ENCODE measurements around the gene OR52B2. TPM values are rescaled to one million over a fixed set of nuclear protein-coding genes. Genes with fewer than 3 reads are reported as not detected.

Gene OR52B2
- total RNA-seq = not detected

GRCh38 chr11:6170226-6170625, at the start of gene OR52B2:
TSS of gene OR52B2 (minus strand) at chr11:6170326. CDS start at chr11:6170326, 0 bp downstream.
- intact Hi-C loops (cut with DNase I) = no loop called here
- Histone ChIP-seq H3K27ac (no peak within 1 kb of the TSS), H3K36me3 (no peaks in the 10 kb centered on the region), H3K4me1 (no peaks in the 10 kb centered on the region), H3K27me3 (no peaks in the 10 kb centered on the region), H3K4me3 (no peak within 1 kb of the TSS), H3K9me3 (peaks cover 0 to 3% of the 10 kb centered on the region in 2 donors)
- DNase-seq (ENCODE audit: low spot score in 2 of 2) = no peak
- no peak for TF ChIP-seq CTCF (IDR thresholded peaks at IDR 0.05)

GRCh38 chr11:6219359-6219758, 49.2 kb upstream of the OR52B2 start:
- DNase-seq (ENCODE audit: low spot score in 2 of 2) = no peak
- Histone ChIP-seq H3K27ac (no peak overlapping the region), H3K27me3 (no peaks in the 10 kb centered on the region), H3K4me1 (no peaks in the 10 kb centered on the region), H3K9me3 (no peaks in the 10 kb centered on the region), H3K4me3 (no peak overlapping the region), H3K36me3 (peaks cover 79 to 96% of the 10 kb centered on the region in 2 donors)
- no peak for TF ChIP-seq CTCF (IDR thresholded peaks at IDR 0.05)
- intact Hi-C loops (cut with DNase I) = no loop called here

GRCh38 chr11:6217722-6218121, 47.6 kb upstream of the OR52B2 start:
- no peak for DNase-seq (ENCODE audit: low spot score in 2 of 2)
- no peak for TF ChIP-seq CTCF (IDR thresholded peaks at IDR 0.05)
- Histone ChIP-seq H3K27ac (no peak overlapping the region), H3K4me3 (no peak overlapping the region), H3K9me3 (no peaks in the 10 kb centered on the region), H3K4me1 (no peaks in the 10 kb centered on the region), H3K27me3 (no peaks in the 10 kb centered on the region), H3K36me3 (peaks cover 76 to 94% of the 10 kb centered on the region in 2 donors)
- intact Hi-C loops (cut with DNase I) = no loop called here

GRCh38 chr11:6216501-6216900, 46.4 kb upstream of the OR52B2 start:
- TF ChIP-seq CTCF (IDR thresholded peaks at IDR 0.05) = no peak
- no peaks in the 10 kb centered on the region for H3K27me3 ChIP-seq
- intact Hi-C loops (cut with DNase I) = no loop called here
- peaks cover 71 to 94% of the 10 kb centered on the region in 2 donors for H3K36me3 ChIP-seq
- no peaks in the 10 kb centered on the region for H3K4me1 ChIP-seq
- no peaks in the 10 kb centered on the region for H3K9me3 ChIP-seq
- no peak for DNase-seq (ENCODE audit: low spot score in 2 of 2)
- H3K4me3 ChIP-seq = no peak overlapping the region
- no peak overlapping the region for H3K27ac ChIP-seq

- Histone ChIP-seq H3K36me3 (peaks cover 70 to 95% of the 10 kb centered on the region in 2 donors), H3K4me1 (no peaks in the 10 kb centered on the region), H3K27ac (no peak overlapping the region), H3K4me3 (no peak overlapping the region), H3K27me3 (no peaks in the 10 kb centered on the region), H3K9me3 (no peaks in the 10 kb centered on the region)
- no peak for TF ChIP-seq CTCF (IDR thresholded peaks at IDR 0.05)
- intact Hi-C loops (cut with DNase I) = no loop called here
- no peak for DNase-seq (ENCODE audit: low spot score in 2 of 2)
Observed at GRCh38 chr11:6214530-6214929, 44.4 kb upstream of the OR52B2 start.

All from ascending aorta (tissue), 2 donors.